GM19438 (cell line): ENCODE measurements around the gene TGFBR1.

Source experiments
- ATAC-seq: cut with Tn5 transposase; IDR thresholded peaks from one replicate; pipeline ENCODE4 v1.9.1; 2021; ENCODE audit warnings: low read depth; ENCODE audit not compliant: unreplicated experiment

TGFBR1 gene

GRCh38 chr9:99130069-99130468, 25.2 kb downstream of the TGFBR1 start:
- peak; percentile 77 for ATAC-seq

DNA sequence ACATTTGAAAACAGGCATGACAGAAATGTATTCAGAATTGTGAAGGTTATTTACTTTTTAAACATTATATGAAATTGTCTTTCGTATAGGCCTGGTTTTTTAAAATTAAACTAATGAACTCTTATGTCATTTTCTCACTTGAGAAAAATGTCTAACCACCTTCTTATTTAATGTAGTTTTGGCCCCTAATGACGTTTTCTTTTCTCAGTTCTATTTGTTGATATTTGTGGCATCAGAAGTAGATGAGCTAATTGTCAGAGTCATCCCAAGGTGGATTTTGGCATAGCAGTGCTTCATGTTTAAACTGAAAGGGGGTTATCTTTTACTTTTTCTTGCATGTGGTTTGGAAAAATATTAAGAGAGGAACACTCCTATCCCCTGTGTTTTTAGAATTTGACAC, 28.2 kb downstream of the TGFBR1 start:
- no peak for ATAC-seq

DNA sequence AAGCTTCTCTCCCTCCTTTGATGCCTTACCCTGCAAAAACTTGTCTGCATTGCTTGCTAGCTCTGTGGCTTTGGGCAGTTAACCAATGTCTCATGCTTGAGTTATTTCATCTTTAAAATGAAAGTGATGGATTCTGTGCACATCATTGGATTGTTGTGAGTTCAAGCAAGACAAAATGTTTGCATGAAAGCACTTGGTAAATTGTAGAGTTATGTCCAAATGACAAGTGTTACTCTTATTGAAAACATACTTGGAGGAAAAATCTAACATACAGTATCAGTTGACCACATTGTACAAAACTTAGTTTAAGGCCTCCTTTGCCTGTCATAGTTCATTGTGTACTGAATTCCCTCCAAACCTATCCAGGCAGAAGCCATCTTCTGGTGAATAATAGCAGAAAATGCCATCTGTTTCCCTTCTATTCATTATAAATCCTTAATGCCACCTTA, 30.0 kb downstream of the TGFBR1 start:
- ATAC-seq, result no peak

GRCh38 chr9:99135456-99135855, 30.5 kb downstream of the TGFBR1 start:
- no peak for ATAC-seq

DNA sequence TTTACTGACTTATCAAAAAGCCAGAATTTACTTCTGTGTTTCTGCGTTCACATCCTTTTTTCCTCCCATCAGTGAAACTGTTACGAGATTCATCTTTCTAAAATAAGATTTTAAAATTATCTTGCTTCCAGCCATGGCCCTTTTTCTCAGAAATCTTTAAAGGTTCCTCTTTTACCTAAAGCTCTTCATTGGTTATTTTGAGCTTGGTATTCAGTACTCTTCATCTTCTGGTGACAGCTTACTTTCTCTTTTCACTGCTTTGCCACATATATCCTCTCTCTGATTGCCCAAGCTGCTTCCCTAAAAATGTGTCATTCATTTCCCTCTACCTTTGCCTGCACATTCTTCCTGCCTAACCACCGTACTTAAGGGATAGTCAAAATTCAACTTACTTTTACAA, 32.3 kb downstream of the TGFBR1 start:
- ATAC-seq, result no peak

- ATAC-seq, result no peak
Measured at GRCh38 chr9:99137891-99138290, 33.0 kb downstream of the TGFBR1 start.

GRCh38 chr9:99138424-99139284, 33.7 kb downstream of the TGFBR1 start:
- no peak for ATAC-seq

GRCh38 chr9:99139868-99140267, 35.0 kb downstream of the TGFBR1 start:
- no peak for ATAC-seq

GRCh38 chr9:99140685-99141314, 35.9 kb downstream of the TGFBR1 start:
- ATAC-seq, result no peak

DNA sequence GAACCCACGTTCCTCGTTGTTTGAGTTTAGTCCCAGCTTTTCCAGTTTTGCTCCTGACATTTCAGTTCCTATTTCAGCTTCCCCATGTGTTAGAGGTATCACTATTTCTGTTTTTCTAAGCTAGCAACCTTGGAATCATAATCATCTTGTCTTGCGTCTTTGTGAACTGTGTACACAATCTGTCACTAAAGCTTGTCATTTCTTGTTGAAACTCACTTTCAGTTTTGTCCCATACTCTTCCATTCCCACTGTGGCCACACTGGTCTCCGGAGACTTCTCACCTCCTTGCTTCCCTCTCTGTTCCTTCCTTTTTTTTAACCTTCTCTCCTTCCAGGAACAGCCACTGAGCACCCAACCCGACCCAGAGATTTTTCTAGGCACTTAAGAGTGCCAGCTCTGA, 36.9 kb downstream of the TGFBR1 start:
- ATAC-seq, result no peak

DNA sequence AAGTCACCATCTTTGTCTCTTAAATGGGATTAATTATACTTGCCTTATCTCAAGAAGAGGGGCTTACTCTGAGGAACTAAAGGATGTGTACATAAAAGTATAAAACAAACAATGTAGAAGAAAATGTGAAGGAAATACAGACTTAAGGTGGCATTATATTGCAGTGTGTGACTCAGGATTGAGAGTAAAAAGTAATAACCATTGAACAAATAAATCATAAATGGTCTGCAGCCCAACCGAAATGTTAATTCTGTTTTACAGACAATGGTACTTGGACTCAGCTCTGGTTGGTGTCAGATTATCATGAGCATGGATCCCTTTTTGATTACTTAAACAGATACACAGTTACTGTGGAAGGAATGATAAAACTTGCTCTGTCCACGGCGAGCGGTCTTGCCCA, 37.4 kb downstream of the TGFBR1 start:
- no peak for ATAC-seq

DNA sequence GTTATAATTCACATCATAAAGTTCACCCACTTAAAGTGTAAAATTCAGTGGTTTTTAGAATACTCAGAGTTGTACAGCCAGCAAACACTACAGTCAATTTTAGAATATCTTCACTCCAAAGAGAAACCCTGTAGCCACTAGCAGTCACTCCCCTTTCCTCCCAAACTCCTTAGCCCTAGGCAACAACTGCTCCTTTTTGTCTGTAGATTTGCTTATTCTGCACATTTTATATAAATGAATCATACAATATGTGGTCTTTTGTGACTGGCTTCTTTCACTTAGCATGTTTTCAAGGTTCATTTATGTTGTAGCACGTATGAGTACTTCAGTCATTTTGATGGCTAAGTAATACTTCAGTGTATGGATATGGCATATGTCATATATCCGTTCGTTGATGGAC, 38.7 kb downstream of the TGFBR1 start:
- no peak for ATAC-seq

DNA sequence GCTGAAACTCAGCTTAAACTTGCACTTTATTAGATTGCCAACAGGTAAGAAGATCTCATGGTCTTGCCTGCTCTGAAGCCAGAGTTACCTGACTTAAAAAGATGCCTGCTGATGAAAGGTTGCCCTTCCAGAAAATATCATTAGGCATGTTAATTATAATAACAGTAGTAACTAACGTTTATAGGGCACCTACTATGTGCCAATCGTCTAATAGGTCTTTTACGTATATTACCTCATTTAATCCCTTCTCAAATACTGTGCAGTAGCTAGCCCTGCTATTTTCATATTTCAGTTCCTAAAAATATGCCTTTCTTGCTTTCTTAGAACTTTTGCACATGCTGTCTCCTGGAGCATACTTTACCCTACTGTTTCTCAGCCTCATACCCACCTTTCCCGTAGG, 40.1 kb downstream of the TGFBR1 start:
- ATAC-seq, result no peak

GRCh38 chr9:99146574-99146973, 41.7 kb downstream of the TGFBR1 start:
- no peak for ATAC-seq

- no peak for ATAC-seq
Measured at GRCh38 chr9:99147177-99147576, 42.3 kb downstream of the TGFBR1 start.

DNA sequence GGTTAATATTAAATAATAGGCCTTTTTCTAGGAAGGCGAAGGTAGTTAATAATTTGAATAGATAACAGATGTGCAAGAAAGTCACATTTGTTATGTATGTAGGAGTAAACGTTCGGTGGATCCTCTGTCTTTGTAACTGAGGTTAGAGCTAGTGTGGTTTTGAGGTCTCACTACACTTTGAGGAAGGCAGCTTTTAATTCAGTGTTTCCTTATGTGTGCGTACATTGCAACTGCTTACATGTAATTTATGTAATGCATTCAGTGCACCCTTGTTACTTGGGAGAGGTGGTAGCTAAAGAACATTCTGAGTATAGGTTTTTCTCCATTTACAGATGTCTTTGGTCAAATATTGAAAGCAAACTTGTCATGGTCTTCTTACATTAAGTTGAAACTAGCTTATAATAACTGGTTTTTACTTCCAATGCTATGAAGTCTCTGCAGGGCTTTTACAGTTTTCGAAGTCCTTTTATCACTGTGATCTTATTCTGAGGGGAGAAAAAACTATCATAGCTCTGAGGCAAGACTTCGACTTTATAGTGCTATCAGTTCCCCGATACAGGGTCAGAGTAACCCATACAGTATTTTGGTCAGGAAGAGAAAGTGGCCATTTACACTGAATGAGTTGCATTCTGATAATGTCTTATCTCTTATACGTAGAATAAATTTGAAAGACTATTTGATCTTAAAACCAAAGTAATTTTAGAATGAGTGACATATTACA, 45.7 kb downstream of the TGFBR1 start:
- ATAC-seq, result no peak

DNA sequence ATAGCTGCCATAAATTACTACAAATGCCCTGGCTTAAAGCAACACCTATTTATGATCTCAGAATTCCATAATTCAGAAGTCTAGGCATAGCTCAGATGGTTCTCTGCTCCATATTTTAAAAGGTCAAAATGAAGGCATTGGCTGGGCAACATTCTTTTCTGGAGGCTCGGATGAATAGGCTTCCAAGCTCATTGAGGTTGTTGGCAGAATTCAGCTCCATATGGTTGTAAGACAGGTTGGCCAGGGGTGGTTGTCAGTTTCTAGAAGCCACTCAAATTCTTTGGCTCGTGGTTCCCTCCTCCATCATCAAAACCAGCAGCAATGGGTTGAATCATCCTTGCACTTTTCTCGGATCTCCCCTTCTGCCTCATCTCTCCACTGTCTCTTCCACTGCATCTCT, 49.4 kb downstream of the TGFBR1 start:
- no peak for ATAC-seq

GRCh38 chr9:99155736-99156135, 50.8 kb downstream of the TGFBR1 start:
- no peak for ATAC-seq

DNA sequence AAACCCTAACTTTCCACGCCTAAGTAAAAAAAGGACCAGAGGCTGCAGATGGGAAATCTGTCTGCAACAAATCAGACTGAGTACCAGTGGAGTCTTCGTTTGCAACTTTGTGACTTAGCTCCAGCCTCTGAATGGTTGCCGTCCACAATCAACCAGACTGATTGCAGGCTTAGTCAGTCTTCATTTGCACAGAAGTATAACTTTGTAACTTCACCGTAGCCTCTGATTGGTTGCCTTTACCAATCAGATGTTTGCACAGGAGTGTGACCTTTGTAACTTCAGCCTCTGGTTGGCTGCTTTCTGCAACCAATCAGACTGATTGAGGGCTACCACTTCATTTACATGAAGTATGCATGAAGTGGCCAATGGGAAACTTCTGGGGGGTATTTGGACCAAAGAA, 53.7 kb downstream of the TGFBR1 start:
- no peak for ATAC-seq

DNA sequence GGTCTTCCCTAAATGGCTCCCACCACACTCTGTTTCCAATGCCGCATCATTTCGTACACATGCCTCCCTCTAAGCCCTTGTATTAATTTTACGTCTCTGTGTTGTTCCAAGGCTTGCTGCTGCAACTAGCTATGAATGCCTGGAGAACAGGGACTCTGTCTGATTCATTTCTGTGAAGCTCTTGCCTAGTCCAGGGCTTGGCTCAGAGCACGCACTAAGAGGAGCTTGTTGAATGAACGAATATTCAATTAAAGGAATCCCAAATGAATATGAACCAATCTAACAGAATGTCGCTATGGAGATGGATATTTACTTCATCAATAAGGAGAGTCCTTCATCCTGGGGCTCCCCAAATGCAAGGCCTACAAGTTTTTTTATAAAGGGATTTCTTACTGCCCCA, 55.3 kb downstream of the TGFBR1 start:
- ATAC-seq, result no peak

- no peak for ATAC-seq
Measured at GRCh38 chr9:99162759-99163364, 57.9 kb downstream of the TGFBR1 start.
